Skeletal muscle satellite cell (primary cell): ENCODE results near the gene SLC34A2.
"Not testable (repeated sequence)": the region's sequence is repeated elsewhere in the genome, so short reads cannot be mapped to it uniquely, and the experiment has no call there.

Experiments used
- H3K27me3 ChIP-seq: 2 replicates; pipeline ENCODE4 v1.7.0; 2013; ENCODE audit warnings: low read length; ENCODE audit not compliant: control insufficient read depth, insufficient read depth
- H3K36me3 ChIP-seq: 2 replicates; pipeline ENCODE4 v1.7.0; 2013; ENCODE audit warnings: mild to moderate bottlenecking, control low read depth, low read length; ENCODE audit not compliant: insufficient read depth
- H3K4me1 ChIP-seq: 2 replicates; pipeline ENCODE4 v1.7.0; 2013; ENCODE audit warnings: low read length; ENCODE audit not compliant: control insufficient read depth, insufficient read depth
- H3K4me2 ChIP-seq: 2 replicates; pipeline ENCODE4 v1.7.0; 2013; ENCODE audit warnings: mild to moderate bottlenecking, low read length
- H3K4me3 ChIP-seq: 2 replicates; pipeline ENCODE4 v1.7.0; 2013; ENCODE audit warnings: low read length
- H3K9ac ChIP-seq: 2 replicates; pipeline ENCODE4 v1.7.0; 2013; ENCODE audit warnings: mild to moderate bottlenecking, low read depth, low read length, moderate library complexity
- H3K9me3 ChIP-seq: replicated peaks from 2 replicates; pipeline ENCODE4 v1.7.0; 2013; ENCODE audit warnings: mild to moderate bottlenecking, control low read depth, low read length

Gene SLC34A2

GRCh38 chr4:25637581-25638220, 17.9 kb upstream of the SLC34A2 start:
- Histone ChIP-seq H3K4me2 (no peak overlapping the region), H3K4me3 (no peak overlapping the region), H3K4me1 (no peaks in the 10 kb centered on the region), H3K9ac (no peak overlapping the region), H3K9me3 (no peaks in the 10 kb centered on the region), H3K36me3 (no peaks in the 10 kb centered on the region), H3K27me3 (peaks cover 5% of the 10 kb centered on the region)

GRCh38 chr4:25638221-25638601, 17.4 kb upstream of the SLC34A2 start:
- H3K9ac ChIP-seq = no peak overlapping the region
- no peak overlapping the region for H3K4me3 ChIP-seq
- peaks cover 5% of the 10 kb centered on the region for H3K27me3 ChIP-seq
- H3K36me3 ChIP-seq = no peaks in the 10 kb centered on the region
- H3K4me1 ChIP-seq = no peaks in the 10 kb centered on the region
- H3K9me3 ChIP-seq = no peaks in the 10 kb centered on the region
- H3K4me2 ChIP-seq = no peak overlapping the region

GRCh38 chr4:25638806-25639205, 16.8 kb upstream of the SLC34A2 start:
- H3K4me2 ChIP-seq = no peak overlapping the region
- H3K27me3 ChIP-seq = peaks cover 11% of the 10 kb centered on the region
- no peak overlapping the region for H3K9ac ChIP-seq
- H3K4me1 ChIP-seq = no peaks in the 10 kb centered on the region
- no peak overlapping the region for H3K4me3 ChIP-seq
- H3K36me3 ChIP-seq = no peaks in the 10 kb centered on the region
- H3K9me3 ChIP-seq = no peaks in the 10 kb centered on the region

- Histone ChIP-seq H3K36me3 (no peaks in the 10 kb centered on the region), H3K9ac (no peak overlapping the region), H3K4me2 (no peak overlapping the region), H3K4me3 (no peak overlapping the region), H3K9me3 (no peaks in the 10 kb centered on the region), H3K27me3 (peaks cover 31% of the 10 kb centered on the region), H3K4me1 (no peaks in the 10 kb centered on the region)
These were observed 5.3 kb upstream of the SLC34A2 start for GRCh38 chr4:25650311-25650710.

GRCh38 chr4:25651682-25652081, 4.0 kb upstream of the SLC34A2 start:
- Histone ChIP-seq H3K9me3 (no peaks in the 10 kb centered on the region), H3K9ac (no peak overlapping the region), H3K4me3 (no peak overlapping the region), H3K4me1 (no peaks in the 10 kb centered on the region), H3K27me3 (peaks cover 44% of the 10 kb centered on the region), H3K4me2 (no peak overlapping the region), H3K36me3 (no peaks in the 10 kb centered on the region)

- Histone ChIP-seq H3K4me3 (no peak overlapping the region), H3K4me2 (no peak overlapping the region)
These were observed 1.4 kb upstream of the SLC34A2 start for GRCh38 chr4:25654031-25654970.

GRCh38 chr4:25656031-25656430, 380 bp downstream of the SLC34A2 start:
- Histone ChIP-seq H3K4me3 (no peak overlapping the region), H3K9ac (no peak overlapping the region), H3K9me3 (no peaks in the 10 kb centered on the region), H3K36me3 (no peaks in the 10 kb centered on the region), H3K27me3 (peaks cover 53% of the 10 kb centered on the region), H3K4me2 (no peak overlapping the region), H3K4me1 (no peaks in the 10 kb centered on the region)

More at GRCh38 chr4:25654031-25654970, 1.4 kb upstream of the SLC34A2 start:
- Histone ChIP-seq H3K27me3 (peaks cover 53% of the 10 kb centered on the region), H3K9me3 (no peaks in the 10 kb centered on the region), H3K9ac (no peak overlapping the region), H3K4me1 (no peaks in the 10 kb centered on the region), H3K36me3 (no peaks in the 10 kb centered on the region)

GRCh38 chr4:25658357-25658771, 2.7 kb downstream of the SLC34A2 start:
- Histone ChIP-seq H3K9ac (no peak overlapping the region), H3K4me3 (no peak overlapping the region), H3K9me3 (no peaks in the 10 kb centered on the region), H3K27me3 (peaks cover 49% of the 10 kb centered on the region), H3K36me3 (no peaks in the 10 kb centered on the region), H3K4me2 (no peak overlapping the region), H3K4me1 (no peaks in the 10 kb centered on the region)

- H3K4me3 ChIP-seq = no peak overlapping the region
- no peak overlapping the region for H3K9ac ChIP-seq
- no peaks in the 10 kb centered on the region for H3K4me1 ChIP-seq
- peaks cover 48% of the 10 kb centered on the region for H3K27me3 ChIP-seq
- H3K4me2 ChIP-seq = no peak overlapping the region
- H3K9me3 ChIP-seq = no peaks in the 10 kb centered on the region
- no peaks in the 10 kb centered on the region for H3K36me3 ChIP-seq
These were observed 3.1 kb downstream of the SLC34A2 start for GRCh38 chr4:25658777-25659176.

GRCh38 chr4:25661441-25661840, 5.8 kb downstream of the SLC34A2 start:
- H3K9ac ChIP-seq, H3K4me2 ChIP-seq, H3K4me1 ChIP-seq, H3K9me3 ChIP-seq, H3K4me3 ChIP-seq, H3K36me3 ChIP-seq: not testable (repeated sequence)
- peaks cover 37% of the 10 kb centered on the region for H3K27me3 ChIP-seq

GRCh38 chr4:25662306-25662705, 6.7 kb downstream of the SLC34A2 start:
- Histone ChIP-seq H3K27me3 (peaks cover 28% of the 10 kb centered on the region), H3K9ac (no peak overlapping the region), H3K36me3 (no peaks in the 10 kb centered on the region), H3K4me2 (no peak overlapping the region), H3K4me1 (no peaks in the 10 kb centered on the region), H3K4me3 (no peak overlapping the region), H3K9me3 (no peaks in the 10 kb centered on the region)
